ENCODE measurements around the gene PRDM16. TPM values are rescaled to one million over a fixed set of nuclear protein-coding genes. Genes with fewer than 3 reads are reported as not detected.

PRDM16 gene
- total RNA-seq, 1 donor from 2014 or later, result 21.4 TPM

DNA sequence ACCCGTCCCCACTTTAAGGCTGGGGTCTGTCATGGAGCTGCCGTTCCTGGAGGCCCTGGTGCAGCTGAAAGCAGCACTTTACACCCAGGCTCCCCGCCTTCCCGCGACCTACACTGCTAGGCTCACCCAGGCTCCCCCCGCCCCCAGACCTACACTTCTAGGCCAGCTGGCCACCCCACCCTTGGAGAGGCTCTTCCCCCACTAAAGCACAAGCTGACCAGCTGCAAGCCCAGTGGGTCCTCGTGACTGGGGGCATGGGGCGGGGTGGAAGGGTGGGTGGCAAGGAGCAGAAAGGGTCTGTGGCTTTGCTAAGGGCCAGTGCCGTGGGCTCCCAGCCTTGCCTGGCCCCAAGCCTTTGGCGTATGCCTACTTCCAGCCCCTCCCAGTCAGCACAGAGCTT, 375.7 kb downstream of the PRDM16 start:
- Mint-ChIP-seq H3K27me3 (ENCODE audit: unreplicated experiment) (peaks cover 6% of the 10 kb centered on the region), H3K36me3 (ENCODE audit: low read depth, unreplicated experiment) (no peaks in the 10 kb centered on the region), H3K27ac (ENCODE audit: unreplicated experiment) (no peak overlapping the region), H3K4me3 (ENCODE audit: unreplicated experiment) (no peak overlapping the region), H3K9me3 (ENCODE audit: unreplicated experiment) (no peaks in the 10 kb centered on the region), H3K4me1 (ENCODE audit: unreplicated experiment) (no peaks in the 10 kb centered on the region)
- no peak for TF ChIP-seq CTCF (IDR thresholded peaks at IDR 0.05; ENCODE audit: unreplicated experiment)
- no peak for DNase-seq (ENCODE audit: low spot score)

- H3K9me3 Mint-ChIP-seq (ENCODE audit: unreplicated experiment), result no peaks in the 10 kb centered on the region
- H3K27me3 Mint-ChIP-seq (ENCODE audit: unreplicated experiment), result no peaks in the 10 kb centered on the region
- H3K36me3 Mint-ChIP-seq (ENCODE audit: low read depth, unreplicated experiment), result no peaks in the 10 kb centered on the region
- H3K4me3 Mint-ChIP-seq (ENCODE audit: unreplicated experiment), result no peak overlapping the region
- TF ChIP-seq CTCF (IDR thresholded peaks at IDR 0.05; ENCODE audit: unreplicated experiment), result no peak
- H3K27ac Mint-ChIP-seq (ENCODE audit: unreplicated experiment), result no peak overlapping the region
- H3K4me1 Mint-ChIP-seq (ENCODE audit: unreplicated experiment), result no peaks in the 10 kb centered on the region
- DNase-seq (ENCODE audit: low spot score), result no peak
Observed at GRCh38 chr1:3450202-3450863, 381.3 kb downstream of the PRDM16 start.

GRCh38 chr1:3450983-3451382, 382.0 kb downstream of the PRDM16 start:
- DNase-seq (ENCODE audit: low spot score), result no peak
- no peak for TF ChIP-seq CTCF (IDR thresholded peaks at IDR 0.05; ENCODE audit: unreplicated experiment)
- no peaks in the 10 kb centered on the region for H3K4me1 Mint-ChIP-seq (ENCODE audit: unreplicated experiment)
- H3K27me3 Mint-ChIP-seq (ENCODE audit: unreplicated experiment), result no peaks in the 10 kb centered on the region
- H3K36me3 Mint-ChIP-seq (ENCODE audit: low read depth, unreplicated experiment), result no peaks in the 10 kb centered on the region
- no peak overlapping the region for H3K27ac Mint-ChIP-seq (ENCODE audit: unreplicated experiment)
- no peaks in the 10 kb centered on the region for H3K9me3 Mint-ChIP-seq (ENCODE audit: unreplicated experiment)
- no peak overlapping the region for H3K4me3 Mint-ChIP-seq (ENCODE audit: unreplicated experiment)

- no peaks in the 10 kb centered on the region for H3K36me3 Mint-ChIP-seq (ENCODE audit: low read depth, unreplicated experiment)
- no peak for TF ChIP-seq CTCF (IDR thresholded peaks at IDR 0.05; ENCODE audit: unreplicated experiment)
- DNase-seq (ENCODE audit: low spot score), result no peak
- no peaks in the 10 kb centered on the region for H3K9me3 Mint-ChIP-seq (ENCODE audit: unreplicated experiment)
- H3K4me1 Mint-ChIP-seq (ENCODE audit: unreplicated experiment), result no peaks in the 10 kb centered on the region
- no peak overlapping the region for H3K27ac Mint-ChIP-seq (ENCODE audit: unreplicated experiment)
- H3K27me3 Mint-ChIP-seq (ENCODE audit: unreplicated experiment), result no peaks in the 10 kb centered on the region
- H3K4me3 Mint-ChIP-seq (ENCODE audit: unreplicated experiment), result no peak overlapping the region
Observed at GRCh38 chr1:3451994-3452865, 383.2 kb downstream of the PRDM16 start.

GRCh38 chr1:3452866-3453175, 383.8 kb downstream of the PRDM16 start:
- Mint-ChIP-seq H3K27me3 (ENCODE audit: unreplicated experiment) (no peaks in the 10 kb centered on the region), H3K4me1 (ENCODE audit: unreplicated experiment) (no peaks in the 10 kb centered on the region), H3K27ac (ENCODE audit: unreplicated experiment) (no peak overlapping the region), H3K36me3 (ENCODE audit: low read depth, unreplicated experiment) (no peaks in the 10 kb centered on the region), H3K4me3 (ENCODE audit: unreplicated experiment) (no peak overlapping the region), H3K9me3 (ENCODE audit: unreplicated experiment) (no peaks in the 10 kb centered on the region)
- no peak for DNase-seq (ENCODE audit: low spot score)
- TF ChIP-seq CTCF (IDR thresholded peaks at IDR 0.05; ENCODE audit: unreplicated experiment), result no peak
